NCI-H2227 (cell line): ENCODE data around the gene HEBP2.
A peak's percentile ranks its signal among the peaks of the same experiment; 100 is the strongest.
"Not testable (repeated sequence)": the region's sequence is repeated elsewhere in the genome, so short reads cannot be mapped to it uniquely, and the experiment has no call there.

Experiments
- DNase-seq: peaks from one replicate; lab custom pipeline; 2025; ENCODE audit not compliant: unreplicated experiment; lab: John Stamatoyannopoulos, UW

Gene HEBP2

GRCh38 chr6:138422861-138423260 is 18.8 kb downstream of the HEBP2 start:
- no peak for DNase-seq

- no peak for DNase-seq
Observed at GRCh38 chr6:138424004-138424904, 20.2 kb downstream of the HEBP2 start.

- not testable (repeated sequence) for DNase-seq
Observed at GRCh38 chr6:138425256-138425655, 21.2 kb downstream of the HEBP2 start.

GRCh38 chr6:138426500-138427123 is 22.6 kb downstream of the HEBP2 start:
- DNase-seq: no peak

- no peak for DNase-seq
Observed at GRCh38 chr6:138427701-138428100, 23.7 kb downstream of the HEBP2 start.

GRCh38 chr6:138428944-138429598 is 25.0 kb downstream of the HEBP2 start:
- DNase-seq: peak; percentile 24

GRCh38 chr6:138429761-138430160 is 25.7 kb downstream of the HEBP2 start:
- no peak for DNase-seq

GRCh38 chr6:138430361-138431145 is 26.5 kb downstream of the HEBP2 start:
- no peak for DNase-seq

- DNase-seq: no peak
Observed at GRCh38 chr6:138431256-138432062, 27.4 kb downstream of the HEBP2 start.

GRCh38 chr6:138432063-138432356 is 28.0 kb downstream of the HEBP2 start:
- DNase-seq: no peak

GRCh38 chr6:138434096-138434495 is 30.1 kb downstream of the HEBP2 start:
- no peak for DNase-seq

GRCh38 chr6:138434925-138435324 is 30.9 kb downstream of the HEBP2 start:
- DNase-seq: no peak

GRCh38 chr6:138439546-138439945 is 35.5 kb downstream of the HEBP2 start:
- no peak for DNase-seq

GRCh38 chr6:138440296-138440695 is 36.3 kb downstream of the HEBP2 start:
- DNase-seq: no peak

- no peak for DNase-seq
Observed at GRCh38 chr6:138440758-138441357, 36.8 kb downstream of the HEBP2 start.

GRCh38 chr6:138441965-138442364 is 37.9 kb downstream of the HEBP2 start:
- DNase-seq: no peak

GRCh38 chr6:138442663-138443062 is 38.6 kb downstream of the HEBP2 start:
- DNase-seq: no peak

GRCh38 chr6:138443979-138444378 is 40.0 kb downstream of the HEBP2 start:
- DNase-seq: no peak

- DNase-seq: no peak
Observed at GRCh38 chr6:138446821-138447220, 42.8 kb downstream of the HEBP2 start.

- DNase-seq: peak; percentile 15
Observed at GRCh38 chr6:138450445-138450844, 46.4 kb downstream of the HEBP2 start.
